HG03432 (cell line): Measurements from ENCODE around the gene AGPS.
A peak's percentile ranks its signal among the peaks of the same experiment; 100 is the strongest.
"Not testable (repeated sequence)": the region's sequence is repeated elsewhere in the genome, so short reads cannot be mapped to it uniquely, and the experiment has no call there.

ENCODE experiments used
- ATAC-seq: cut with Tn5 transposase; IDR thresholded peaks from one replicate; pipeline ENCODE4 v1.9.1; 2021; ENCODE audit warnings: mild to moderate bottlenecking, moderate library complexity; ENCODE audit not compliant: unreplicated experiment

The AGPS gene

DNA sequence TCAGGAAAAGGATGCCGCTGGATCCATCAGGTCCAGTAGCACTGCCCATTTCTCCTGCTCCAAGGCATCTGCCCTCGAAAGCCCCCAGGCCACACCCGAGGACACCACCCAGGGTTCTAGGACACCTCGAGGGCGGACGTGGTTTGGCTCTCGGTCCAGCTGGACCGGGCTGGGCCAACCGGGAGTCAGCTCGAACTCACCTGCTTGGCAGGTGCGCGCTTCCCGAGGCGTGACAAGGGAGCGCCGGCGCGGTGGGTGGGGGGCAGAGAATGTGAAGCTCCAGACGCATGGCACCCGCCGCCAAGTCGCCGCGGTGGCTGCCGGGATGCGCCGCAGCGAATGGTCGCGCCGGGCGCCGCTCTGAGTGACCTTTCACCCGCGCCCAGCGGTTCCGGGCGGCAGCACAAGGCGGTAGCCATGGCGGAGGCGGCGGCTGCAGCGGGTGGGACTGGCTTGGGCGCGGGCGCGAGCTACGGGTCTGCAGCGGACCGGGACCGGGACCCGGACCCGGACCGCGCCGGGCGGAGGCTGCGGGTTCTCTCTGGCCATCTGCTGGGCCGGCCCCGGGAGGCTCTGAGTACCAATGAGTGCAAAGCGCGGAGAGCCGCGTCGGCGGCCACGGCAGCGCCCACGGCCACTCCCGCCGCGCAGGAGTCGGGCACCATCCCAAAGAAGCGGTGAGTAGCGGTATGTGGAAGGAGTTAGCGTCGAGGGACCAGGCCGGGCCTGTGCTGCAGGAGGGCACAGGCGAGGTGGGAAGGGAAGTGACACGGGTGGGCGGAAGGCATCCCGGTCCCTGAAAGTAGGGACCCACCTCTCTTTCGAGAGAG is at the start of gene AGPS:
Gene AGPS (plus strand): TSS at position 401 of the 830 bp plus-strand sequence. CDS start 17 bp downstream, at position 418.
- ATAC-seq, result peak; percentile 96

GRCh38 chr2:177343773-177344172 is 48.8 kb upstream of the AGPS start:
- ATAC-seq, result no peak

GRCh38 chr2:177344316-177344715 is 48.3 kb upstream of the AGPS start:
- no peak for ATAC-seq

- ATAC-seq, result no peak
These were observed 46.4 kb upstream of the AGPS start for GRCh38 chr2:177346192-177346591.

DNA sequence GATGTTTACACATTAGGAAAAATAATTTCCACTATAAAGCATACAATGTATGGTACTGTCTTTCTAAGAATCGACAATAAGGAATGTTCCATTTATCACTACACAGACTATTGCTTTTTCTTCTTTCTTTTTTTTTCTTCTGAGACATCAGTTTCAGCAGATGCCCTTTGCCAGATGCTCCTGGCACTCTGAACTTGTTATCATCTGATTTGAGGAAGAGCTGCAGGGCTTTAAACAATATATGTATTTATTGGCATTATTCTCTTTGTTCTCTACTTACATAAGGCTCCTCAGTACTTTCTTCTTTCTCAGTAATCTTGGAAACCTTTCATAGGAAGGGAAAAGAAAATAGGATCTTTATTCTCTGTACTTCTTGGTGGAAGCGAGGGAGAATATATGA is 45.0 kb upstream of the AGPS start:
- ATAC-seq, result no peak

GRCh38 chr2:177348118-177348654 is 44.4 kb upstream of the AGPS start:
- peak; percentile 36 for ATAC-seq

GRCh38 chr2:177348733-177349693 is 43.6 kb upstream of the AGPS start:
- ATAC-seq, result peak; percentile 68

DNA sequence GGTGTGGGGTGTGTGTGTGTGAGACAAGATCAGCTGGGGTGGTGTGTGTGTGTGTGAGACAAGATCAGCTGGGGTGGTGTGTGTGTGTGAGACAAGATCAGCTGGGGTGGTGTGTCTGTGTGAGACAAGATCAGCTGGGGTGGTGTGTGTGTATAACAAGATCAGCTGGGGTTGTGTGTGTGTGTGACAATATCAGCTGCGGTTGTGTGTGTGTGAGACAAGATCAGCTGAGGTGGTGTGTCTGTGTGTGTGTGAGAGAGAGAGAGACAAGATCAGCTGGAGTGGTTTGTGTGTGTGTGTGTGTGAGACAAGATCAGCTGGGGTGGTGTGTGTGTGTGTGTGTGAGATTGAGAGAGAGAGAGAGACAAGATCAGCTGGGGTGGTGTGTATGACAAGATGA is 41.9 kb upstream of the AGPS start:
- not testable (repeated sequence) for ATAC-seq

DNA sequence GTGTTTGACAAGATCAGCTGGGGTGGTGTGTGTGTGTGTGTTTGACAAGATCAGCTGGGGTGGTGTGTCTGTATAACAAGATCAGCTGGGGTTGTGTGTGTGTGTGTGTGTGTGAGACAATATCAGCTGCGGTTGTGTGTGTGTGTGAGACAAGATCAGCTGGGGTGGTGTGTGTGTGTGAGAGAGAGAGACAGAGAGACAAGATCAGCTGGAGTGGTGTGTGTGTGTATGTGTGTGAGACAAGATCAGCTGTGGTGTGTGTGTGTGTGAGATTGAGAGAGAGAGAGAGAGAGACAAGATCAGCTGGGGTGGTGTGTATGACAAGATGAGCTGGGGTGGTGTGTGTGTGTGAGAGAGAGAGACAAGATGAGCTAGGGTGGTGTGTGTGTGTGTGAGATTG is 41.5 kb upstream of the AGPS start:
- ATAC-seq, result not testable (repeated sequence)

DNA sequence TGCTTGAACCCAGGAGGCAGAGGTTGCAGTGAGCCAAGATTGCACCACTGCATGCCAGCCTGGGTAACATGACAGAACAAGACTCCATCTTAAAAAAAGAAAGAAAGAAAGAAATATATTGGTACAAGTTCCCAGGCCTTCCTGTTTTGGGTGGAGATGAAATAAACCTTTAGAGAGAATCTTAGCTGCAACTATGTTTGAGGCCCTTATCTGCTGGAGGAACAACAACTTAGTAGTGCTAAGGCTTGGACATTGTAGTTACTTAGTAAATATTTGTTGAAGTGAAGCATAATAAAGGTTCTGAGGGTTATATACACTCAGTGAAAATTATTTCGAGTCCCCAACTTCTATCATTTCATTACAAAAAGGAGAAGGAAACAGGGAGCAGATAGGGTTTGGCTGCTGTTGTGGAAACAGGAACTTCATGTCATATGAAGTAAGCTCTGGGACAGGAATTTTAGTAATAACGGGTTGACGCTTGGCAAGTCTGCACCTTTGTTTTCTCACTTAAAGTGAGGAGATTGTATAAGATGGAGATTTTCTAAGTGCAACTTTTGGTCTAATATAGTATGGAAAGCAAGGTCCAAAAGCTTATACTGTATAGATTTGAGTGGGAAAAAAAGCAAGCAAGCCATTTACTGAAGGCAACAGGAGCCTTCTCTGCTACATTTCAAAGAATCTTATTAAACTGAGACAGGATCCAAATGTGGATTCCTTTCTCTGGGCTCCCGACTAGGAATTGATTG is 40.0 kb upstream of the AGPS start:
- no peak for ATAC-seq

DNA sequence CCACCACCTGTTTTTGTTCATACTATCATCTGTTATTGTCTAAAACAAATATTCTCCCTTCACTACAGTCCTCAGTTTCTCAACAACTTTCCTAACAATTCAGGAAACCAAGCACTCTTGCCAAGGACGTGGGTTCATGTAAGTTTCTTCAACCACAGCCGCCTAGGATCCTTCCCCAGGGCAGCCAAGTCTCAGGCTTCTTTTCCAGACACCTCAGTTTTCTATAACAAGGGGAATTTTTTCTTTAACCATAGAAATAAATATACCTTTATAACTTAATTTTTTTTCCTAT is 39.4 kb upstream of the AGPS start:
- ATAC-seq, result no peak

DNA sequence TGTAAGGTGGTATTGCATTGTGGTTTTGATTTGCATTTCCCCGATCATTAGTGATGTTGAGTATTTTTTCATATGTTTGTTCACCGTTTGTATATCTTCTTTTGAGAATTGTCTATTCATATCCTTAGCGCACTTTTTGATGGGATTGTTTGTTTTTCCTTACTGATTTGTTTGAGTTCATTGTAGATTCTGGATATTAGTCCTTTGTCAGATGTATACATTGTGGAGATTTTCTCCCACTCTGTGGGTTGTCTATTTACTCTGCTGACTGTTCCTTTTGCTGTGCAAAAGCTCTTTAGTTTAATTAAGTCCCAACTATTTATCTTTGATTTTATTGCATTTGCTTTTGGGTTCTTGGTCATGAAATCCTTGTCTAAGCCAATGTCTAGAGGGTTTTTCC is 38.0 kb upstream of the AGPS start:
- not testable (repeated sequence) for ATAC-seq

- ATAC-seq, result no peak
These were observed 36.7 kb upstream of the AGPS start for GRCh38 chr2:177355874-177356273.

DNA sequence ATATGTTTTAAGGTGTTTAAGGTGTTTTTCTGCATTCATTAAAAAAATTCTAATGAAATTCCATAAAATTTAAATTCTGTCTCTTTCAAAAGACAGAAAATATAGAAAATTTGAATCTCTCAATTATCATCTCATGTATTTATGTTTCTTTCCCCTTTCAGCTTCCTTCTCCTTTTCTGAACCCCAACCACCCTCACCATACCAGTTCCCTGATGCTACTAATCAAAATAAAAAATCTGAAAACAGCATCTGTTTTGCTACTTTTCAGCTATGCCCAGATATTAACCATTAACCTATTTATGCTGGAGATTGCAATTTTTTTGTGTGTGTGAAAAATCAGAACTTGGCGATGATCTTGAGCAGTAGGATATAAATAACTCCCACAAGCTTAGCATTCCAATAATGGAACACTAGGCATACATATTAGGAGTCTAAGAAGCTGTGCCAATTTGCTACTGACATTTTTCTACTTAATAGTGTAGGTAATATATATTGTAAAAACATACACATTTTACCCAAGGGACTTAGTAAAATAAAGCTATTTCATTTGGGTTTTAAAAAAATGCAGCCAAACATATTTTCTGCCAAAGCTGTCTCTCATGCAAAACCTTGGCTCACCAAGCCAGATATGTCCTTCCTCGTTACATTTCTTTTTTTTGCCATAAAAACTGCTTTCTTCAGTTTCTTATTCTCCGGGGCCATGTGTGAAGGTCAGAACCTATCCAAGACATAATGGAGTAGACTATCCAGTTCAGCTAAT is 32.6 kb upstream of the AGPS start:
- no peak for ATAC-seq

DNA sequence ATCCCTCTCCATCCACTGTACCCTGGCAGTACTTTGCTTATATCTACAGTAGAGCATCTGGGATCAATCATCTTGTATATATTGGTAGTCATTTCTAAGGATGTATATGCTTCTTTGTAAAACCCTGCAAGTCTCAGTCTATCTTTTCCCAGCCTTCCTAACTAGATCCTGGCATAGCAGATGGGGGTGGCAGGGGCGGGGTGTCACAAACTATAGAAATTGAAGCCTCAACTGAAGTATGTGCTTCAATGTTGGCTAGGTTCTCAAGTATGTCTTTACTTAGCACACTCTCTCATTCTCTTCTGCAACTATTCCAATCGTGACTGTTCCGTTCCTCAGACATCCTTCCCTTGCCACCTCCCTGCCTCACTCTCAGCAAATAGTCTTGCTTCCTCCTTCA is 30.1 kb upstream of the AGPS start:
- no peak for ATAC-seq

- no peak for ATAC-seq
These were observed 29.2 kb upstream of the AGPS start for GRCh38 chr2:177363332-177363731.

DNA sequence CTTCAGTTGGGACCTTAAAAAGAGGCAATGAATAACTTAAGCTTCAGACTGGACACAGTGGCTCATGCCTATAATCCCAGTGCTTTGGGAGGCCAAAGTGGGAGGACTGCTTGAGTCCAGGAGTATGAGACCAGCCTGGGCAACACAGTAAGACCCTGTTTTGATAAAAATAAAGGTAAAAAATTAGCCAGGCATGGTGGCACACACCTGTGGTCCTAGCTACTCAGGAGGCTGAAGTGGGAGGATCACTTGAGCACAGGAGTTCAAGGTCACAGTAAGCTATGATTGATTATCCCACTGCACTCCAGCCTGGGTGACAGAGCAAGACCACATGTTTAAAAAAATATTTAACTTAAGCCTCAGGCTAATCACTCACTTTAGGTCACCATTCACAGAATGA is 26.8 kb upstream of the AGPS start:
- not testable (repeated sequence) for ATAC-seq

- ATAC-seq, result not testable (repeated sequence)
These were observed 24.6 kb upstream of the AGPS start for GRCh38 chr2:177368023-177368422.

- ATAC-seq, result no peak
These were observed 13.2 kb upstream of the AGPS start for GRCh38 chr2:177379354-177379753.

- ATAC-seq, result no peak
These were observed 12.4 kb upstream of the AGPS start for GRCh38 chr2:177380181-177380580.
